ENCODE measurements around the gene GLI3. TPM values are rescaled to one million over a fixed set of nuclear protein-coding genes. Genes with fewer than 3 reads are reported as not detected.

The GLI3 gene
- total RNA-seq, 1 experiment from 2014 or later, result 45.0 TPM

DNA sequence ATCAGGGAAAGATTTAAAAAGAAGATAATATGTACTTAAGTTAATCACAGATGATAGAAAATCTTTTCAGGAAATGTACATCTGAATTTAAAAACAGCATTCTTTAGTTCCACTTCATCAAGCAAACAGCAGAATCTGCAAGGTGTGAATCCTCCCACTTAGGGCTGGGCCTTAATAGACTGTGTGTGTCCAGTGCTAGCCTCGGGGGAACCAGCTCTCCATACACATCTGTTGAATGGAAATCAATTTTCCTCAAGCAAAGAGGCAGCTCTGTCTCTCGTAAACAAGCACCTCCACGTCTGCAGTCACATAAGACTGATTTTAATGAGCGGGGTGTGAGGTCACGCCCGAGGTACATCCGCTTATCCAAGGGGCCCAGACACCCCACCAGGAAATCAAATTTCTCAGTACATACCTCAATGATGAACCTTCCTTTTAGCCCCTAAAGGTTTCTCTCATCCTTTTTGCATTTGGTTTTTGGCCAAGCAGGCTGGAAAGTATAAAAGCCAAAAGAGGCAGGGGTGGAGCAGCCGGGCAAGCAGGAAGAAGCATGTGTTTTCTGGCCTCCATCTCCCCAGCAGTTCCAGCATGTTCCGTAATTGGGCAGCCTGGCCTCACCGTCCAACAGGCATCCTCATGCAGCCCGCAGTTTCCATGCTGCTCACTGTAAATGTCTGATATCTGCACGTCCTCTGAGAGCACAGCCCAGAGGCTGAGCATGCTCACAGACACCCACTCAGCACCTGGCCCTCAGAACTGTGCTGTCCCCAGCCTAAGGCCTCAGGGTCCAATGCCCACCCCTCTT lies 131.3 kb downstream of the GLI3 start:
- Mint-ChIP-seq H3K36me3 (ENCODE audit: insufficient read depth in 1 of 3, low read depth in 3 of 3) (peaks cover 0 to 9% (median 2%) of the 10 kb centered on the region in 3 experiments; a peak in 3 of 7 replicates), H3K27ac (peak overlapping the region in 2 of 3 experiments; percentile 28 to 52; a peak in 2 of 7 replicates), H3K27me3 (ENCODE audit: low read depth) (no peaks in the 10 kb centered on the region; the same call in 1 of the 2 replicates), H3K4me3 (no peak overlapping the region), H3K9me3 (no peaks in the 10 kb centered on the region), H3K4me1 (peaks cover 34 to 36% of the 10 kb centered on the region in 2 experiments)
- Histone ChIP-seq H2BK120ac (ENCODE audit: low read depth, low read length, poor library complexity, severe bottlenecking) (no peak overlapping the region), H3K56ac (ENCODE audit: insufficient read length, low read depth, low read length) (no peak overlapping the region), H3K27ac (ENCODE audit: insufficient read length, low read depth, low read length) (no peak overlapping the region), H2BK15ac (ENCODE audit: low read depth, low read length) (no peak overlapping the region), H3K23ac (ENCODE audit: insufficient read length, low read depth, low read length) (no peak overlapping the region), H3K14ac (ENCODE audit: insufficient read depth, low read length) (no peak overlapping the region), H4K5ac (ENCODE audit: insufficient read length, low read depth, low read length) (no peak overlapping the region), H3K4me1 (ENCODE audit: insufficient read depth, low read length) (peaks cover 6% of the 10 kb centered on the region; the same call in 1 of the 2 replicates), H3K4ac (ENCODE audit: low read depth, low read length) (no peak overlapping the region), H4K20me1 (ENCODE audit: control insufficient read depth, insufficient read depth, insufficient read length) (peaks cover 2% of the 10 kb centered on the region), H3K79me1 (ENCODE audit: insufficient read depth, low read depth, low read length, poor library complexity, severe bottlenecking) (no peaks in the 10 kb centered on the region), H3K23me2 (ENCODE audit: insufficient read length, low read depth, low read length, poor library complexity, severe bottlenecking) (no peaks in the 10 kb centered on the region), H2BK20ac (ENCODE audit: low read depth, low read length, poor library complexity, severe bottlenecking) (no peak overlapping the region), H3K4me2 (ENCODE audit: insufficient read depth, insufficient read length, low read length) (no peak overlapping the region), H2BK5ac (ENCODE audit: insufficient read length, low read length) (no peak overlapping the region), H4K91ac (ENCODE audit: insufficient read length, low read depth, low read length) (no peak overlapping the region), H2AFZ (ENCODE audit: low read length) (no peak overlapping the region), H3K27me3 (ENCODE audit: insufficient read depth, low read length) (no peaks in the 10 kb centered on the region), H3K9ac (ENCODE audit: extremely low read depth, insufficient read length, low read length) (no peak overlapping the region), H4K8ac (replicated peaks; ENCODE audit: insufficient read length, low read depth, low read length) (no peak overlapping the region), H2AK5ac (ENCODE audit: insufficient read length, low read length) (no peak overlapping the region), H3K79me2 (ENCODE audit: insufficient read depth, low read length) (no peaks in the 10 kb centered on the region), H3T11ph (ENCODE audit: low read length) (no peak overlapping the region), H3K18ac (ENCODE audit: insufficient read length, low read depth, low read length) (no peak overlapping the region), H3K9me3 (ENCODE audit: control insufficient read depth, low read depth, low read length) (no peaks in the 10 kb centered on the region), H2BK12ac (ENCODE audit: insufficient read length, low read depth, low read length) (no peak overlapping the region)
- TF ChIP-seq, protein P1, sequence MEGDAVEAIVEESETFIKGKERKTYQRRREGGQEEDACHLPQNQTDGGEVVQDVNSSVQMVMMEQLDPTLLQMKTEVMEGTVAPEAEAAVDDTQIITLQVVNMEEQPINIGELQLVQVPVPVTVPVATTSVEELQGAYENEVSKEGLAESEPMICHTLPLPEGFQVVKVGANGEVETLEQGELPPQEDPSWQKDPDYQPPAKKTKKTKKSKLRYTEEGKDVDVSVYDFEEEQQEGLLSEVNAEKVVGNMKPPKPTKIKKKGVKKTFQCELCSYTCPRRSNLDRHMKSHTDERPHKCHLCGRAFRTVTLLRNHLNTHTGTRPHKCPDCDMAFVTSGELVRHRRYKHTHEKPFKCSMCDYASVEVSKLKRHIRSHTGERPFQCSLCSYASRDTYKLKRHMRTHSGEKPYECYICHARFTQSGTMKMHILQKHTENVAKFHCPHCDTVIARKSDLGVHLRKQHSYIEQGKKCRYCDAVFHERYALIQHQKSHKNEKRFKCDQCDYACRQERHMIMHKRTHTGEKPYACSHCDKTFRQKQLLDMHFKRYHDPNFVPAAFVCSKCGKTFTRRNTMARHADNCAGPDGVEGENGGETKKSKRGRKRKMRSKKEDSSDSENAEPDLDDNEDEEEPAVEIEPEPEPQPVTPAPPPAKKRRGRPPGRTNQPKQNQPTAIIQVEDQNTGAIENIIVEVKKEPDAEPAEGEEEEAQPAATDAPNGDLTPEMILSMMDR (conservative IDR thresholded peaks at IDR 0.05), result no peak
- no CpG with 5 or more reads among the region's 12 CpGs for WGBS (ENCODE audit: extremely low coverage, insufficient read length, low lambda C conversion rate)
- no peak for DNase-seq
